GM12878 (cell line): ENCODE measurements around the gene CDK4. TPM values are rescaled to one million over a fixed set of nuclear protein-coding genes. Genes with fewer than 3 reads are reported as not detected.

Experiments used
- ASH2L ChIP-seq: fragments of 300-600, 200-600 bp; sonication (generic); IDR thresholded peaks from 2 replicates; pipeline ENCODE4 v1.6.1; 2017; ENCODE audit warnings: low read depth, mild to moderate bottlenecking, borderline replicate concordance
- CBX5 ChIP-seq: sonication (generic); IDR thresholded peaks from 2 replicates; pipeline ENCODE4 v1.6.1; 2016; ENCODE audit warnings: low read depth, moderate library complexity, mild to moderate bottlenecking, inconsistent platforms
- DPF2 ChIP-seq: fragments of 450-650 bp; IDR thresholded peaks from 2 replicates; pipeline ENCODE4 v1.6.1; 2017; ENCODE audit warnings: mild to moderate bottlenecking
- PAX5 ChIP-seq: IDR thresholded peaks from 2 replicates; pipeline ENCODE4 v1.6.1; 2011; ENCODE audit warnings: low read depth, low read length, borderline replicate concordance
- RBBP5 ChIP-seq: fragments of 200-600 bp; sonication (generic); conservative IDR thresholded peaks from 2 replicates; pipeline ENCODE4 v1.6.1; 2016
- RELA ChIP-seq: fragments of 450-650 bp; IDR thresholded peaks from 2 replicates; pipeline ENCODE4 v1.8.0; 2014; ENCODE audit warnings: borderline replicate concordance; ENCODE audit not compliant: partially characterized antibody
- SREBF1 ChIP-seq: IDR thresholded peaks from 2 replicates; pipeline ENCODE4 v1.6.1; 2012; ENCODE audit warnings: mild to moderate bottlenecking, low read length
- SREBF2 ChIP-seq: IDR thresholded peaks from 2 replicates; pipeline ENCODE4 v1.6.1; 2012; ENCODE audit warnings: mild to moderate bottlenecking, low read length
- SRF ChIP-seq, 2 experiments: IDR thresholded peaks; 2 replicates each; pipeline ENCODE4 v1.6.1; 2011; ENCODE audit warnings: low read depth in 2 of 2, low read length in 2 of 2, mild to moderate bottlenecking in 1 of 2, moderate library complexity in 1 of 2
- polyA plus RNA-seq, 11 experiments: library from polyadenylated mRNA; depleted of rRNA in 4 of 11; unstranded in 6 of 11; stranded (reverse) in 5 of 11; fragments of >200 nt; fragmentation: Nextera tagmentation in 4 of 11; fragmentation: Illumina TruSeq in 1 of 11; extraction: Ambion mirVana in 4 of 11; extraction: Trizol in 1 of 11; gene quantifications; 1 replicate in 1 of 11; 2 replicates in 10 of 11; pipeline versions ENCODE4 v1.2.1 to v1.2.3, GENCODE V29; 2011 to 2016; ENCODE audit warnings: inconsistent platforms in 2 of 11, missing spikeins in 2 of 11, low read depth in 1 of 11
- total RNA-seq, 4 experiments: library from RNA; depleted of rRNA in 3 of 4; stranded (reverse); fragments of >200 nt in 3 of 4; fragmentation: Illumina TruSeq in 1 of 4; extraction: Trizol in 1 of 4; gene quantifications; 2 replicates each; pipeline versions ENCODE4 v1.2.1 to v1.2.3, GENCODE V29; 2013 to 2021
- TF ChIP-seq, protein P1 (sequence below): fragments of 450-650 bp; IDR thresholded peaks from 2 replicates; pipeline ENCODE4 v1.6.1; 2016; ENCODE audit warnings: mild to moderate bottlenecking, moderate library complexity, borderline replicate concordance
- TF ChIP-seq, protein P2 (sequence below): fragments of 450-650 bp; IDR thresholded peaks from 2 replicates; pipeline ENCODE4 v1.6.1; 2018; ENCODE audit warnings: borderline replicate concordance, mild to moderate bottlenecking; ENCODE audit not compliant: partially characterized antibody

Gene CDK4
- total and polyA plus RNA-seq, 10 of the 15 experiments (the other 5 are each of a cell fraction or from before 2014, with no cell fraction given), result 26.1 to 385 (median 221) TPM

DNA sequence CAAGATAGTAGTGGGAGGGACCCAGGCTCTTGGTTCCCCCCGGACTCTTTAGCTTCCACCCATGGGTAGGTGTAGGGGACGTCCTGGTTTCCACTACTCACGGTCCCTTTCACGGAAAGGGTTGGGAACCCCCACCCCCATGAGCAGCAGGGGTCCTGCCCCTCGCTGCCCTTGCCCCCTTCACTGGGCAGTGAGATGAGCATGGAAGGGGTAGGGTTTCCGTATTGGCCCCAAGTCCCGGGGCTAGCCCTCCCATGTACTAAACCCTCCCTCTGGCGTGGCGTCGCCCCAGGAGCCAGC, 26.3 kb downstream of the CDK4 start (continued):
- no peak for TF ChIP-seq SREBF2
- TF ChIP-seq SREBF1, result no peak
- TF ChIP-seq ASH2L, result no peak
- TF ChIP-seq RELA, result no peak
- no peak for TF ChIP-seq PAX5
- TF ChIP-seq, protein P1, sequence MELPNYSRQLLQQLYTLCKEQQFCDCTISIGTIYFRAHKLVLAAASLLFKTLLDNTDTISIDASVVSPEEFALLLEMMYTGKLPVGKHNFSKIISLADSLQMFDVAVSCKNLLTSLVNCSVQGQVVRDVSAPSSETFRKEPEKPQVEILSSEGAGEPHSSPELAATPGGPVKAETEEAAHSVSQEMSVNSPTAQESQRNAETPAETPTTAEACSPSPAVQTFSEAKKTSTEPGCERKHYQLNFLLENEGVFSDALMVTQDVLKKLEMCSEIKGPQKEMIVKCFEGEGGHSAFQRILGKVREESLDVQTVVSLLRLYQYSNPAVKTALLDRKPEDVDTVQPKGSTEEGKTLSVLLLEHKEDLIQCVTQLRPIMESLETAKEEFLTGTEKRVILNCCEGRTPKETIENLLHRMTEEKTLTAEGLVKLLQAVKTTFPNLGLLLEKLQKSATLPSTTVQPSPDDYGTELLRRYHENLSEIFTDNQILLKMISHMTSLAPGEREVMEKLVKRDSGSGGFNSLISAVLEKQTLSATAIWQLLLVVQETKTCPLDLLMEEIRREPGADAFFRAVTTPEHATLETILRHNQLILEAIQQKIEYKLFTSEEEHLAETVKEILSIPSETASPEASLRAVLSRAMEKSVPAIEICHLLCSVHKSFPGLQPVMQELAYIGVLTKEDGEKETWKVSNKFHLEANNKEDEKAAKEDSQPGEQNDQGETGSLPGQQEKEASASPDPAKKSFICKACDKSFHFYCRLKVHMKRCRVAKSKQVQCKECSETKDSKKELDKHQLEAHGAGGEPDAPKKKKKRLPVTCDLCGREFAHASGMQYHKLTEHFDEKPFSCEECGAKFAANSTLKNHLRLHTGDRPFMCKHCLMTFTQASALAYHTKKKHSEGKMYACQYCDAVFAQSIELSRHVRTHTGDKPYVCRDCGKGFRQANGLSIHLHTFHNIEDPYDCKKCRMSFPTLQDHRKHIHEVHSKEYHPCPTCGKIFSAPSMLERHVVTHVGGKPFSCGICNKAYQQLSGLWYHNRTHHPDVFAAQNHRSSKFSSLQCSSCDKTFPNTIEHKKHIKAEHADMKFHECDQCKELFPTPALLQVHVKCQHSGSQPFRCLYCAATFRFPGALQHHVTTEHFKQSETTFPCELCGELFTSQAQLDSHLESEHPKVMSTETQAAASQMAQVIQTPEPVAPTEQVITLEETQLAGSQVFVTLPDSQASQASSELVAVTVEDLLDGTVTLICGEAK, result no peak
- TF ChIP-seq, protein P2, sequence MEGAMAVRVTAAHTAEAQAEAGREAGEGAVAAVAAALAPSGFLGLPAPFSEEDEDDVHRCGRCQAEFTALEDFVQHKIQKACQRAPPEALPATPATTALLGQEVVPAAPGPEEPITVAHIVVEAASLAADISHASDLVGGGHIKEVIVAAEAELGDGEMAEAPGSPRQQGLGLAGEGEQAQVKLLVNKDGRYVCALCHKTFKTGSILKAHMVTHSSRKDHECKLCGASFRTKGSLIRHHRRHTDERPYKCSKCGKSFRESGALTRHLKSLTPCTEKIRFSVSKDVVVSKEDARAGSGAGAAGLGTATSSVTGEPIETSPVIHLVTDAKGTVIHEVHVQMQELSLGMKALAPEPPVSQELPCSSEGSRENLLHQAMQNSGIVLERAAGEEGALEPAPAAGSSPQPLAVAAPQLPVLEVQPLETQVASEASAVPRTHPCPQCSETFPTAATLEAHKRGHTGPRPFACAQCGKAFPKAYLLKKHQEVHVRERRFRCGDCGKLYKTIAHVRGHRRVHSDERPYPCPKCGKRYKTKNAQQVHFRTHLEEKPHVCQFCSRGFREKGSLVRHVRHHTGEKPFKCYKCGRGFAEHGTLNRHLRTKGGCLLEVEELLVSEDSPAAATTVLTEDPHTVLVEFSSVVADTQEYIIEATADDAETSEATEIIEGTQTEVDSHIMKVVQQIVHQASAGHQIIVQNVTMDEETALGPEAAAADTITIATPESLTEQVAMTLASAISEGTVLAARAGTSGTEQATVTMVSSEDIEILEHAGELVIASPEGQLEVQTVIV, result no peak
- TF ChIP-seq SRF (IDR thresholded peaks at IDR 0.05; ENCODE audit: low read depth in 2 of 2, low read length in 2 of 2), result no peak
- TF ChIP-seq CBX5, result no peak
- TF ChIP-seq DPF2, result no peak
- no peak for TF ChIP-seq RBBP5
